Loucy (cell line): ENCODE measurements around the gene STARD13.

ENCODE experiments used
- H2AFZ ChIP-seq: fragments of 200-600 bp; sonication (generic); 2 replicates; pipeline ENCODE4 v1.6.0; 2016; ENCODE audit warnings: antibody characterized with exemption, mild to moderate bottlenecking, low read length, moderate library complexity
- H3F3A ChIP-seq: fragments of 200-600 bp; 2 replicates; pipeline ENCODE4 v1.6.0; 2016; ENCODE audit warnings: antibody characterized with exemption, low read depth, mild to moderate bottlenecking
- H3K27me3 ChIP-seq: fragments of 200-600 bp; sonication (generic); 2 replicates; pipeline ENCODE4 v1.6.1; 2014; ENCODE audit warnings: low read length, mild to moderate bottlenecking; ENCODE audit not compliant: insufficient read depth, poor library complexity, severe bottlenecking
- H3K36me3 ChIP-seq: fragments of 200-600 bp; sonication (generic); 2 replicates; pipeline ENCODE4 v1.6.1; 2016; ENCODE audit warnings: low read length; ENCODE audit not compliant: insufficient read depth
- H3K4me1 ChIP-seq: fragments of 200-600 bp; sonication (generic); 2 replicates; pipeline ENCODE4 v1.5.1; 2014; ENCODE audit warnings: low read length, mild to moderate bottlenecking; ENCODE audit not compliant: insufficient read depth, poor library complexity, severe bottlenecking
- H3K4me2 ChIP-seq: fragments of 200-600 bp; sonication (generic); 2 replicates; pipeline ENCODE4 v1.6.0; 2014; ENCODE audit warnings: antibody characterized with exemption, low read length, low read depth, mild to moderate bottlenecking; ENCODE audit not compliant: poor library complexity, severe bottlenecking
- H3K4me3 ChIP-seq: fragments of 200-600 bp; sonication (generic); 2 replicates; pipeline ENCODE4 v1.5.1; 2014; ENCODE audit warnings: low read length, mild to moderate bottlenecking, mixed read lengths; ENCODE audit not compliant: poor library complexity, severe bottlenecking
- H3K79me2 ChIP-seq: fragments of 200-600 bp; sonication (generic); 2 replicates; pipeline ENCODE4 v1.6.1; 2014; ENCODE audit warnings: low read length; ENCODE audit not compliant: insufficient read depth
- H3K9ac ChIP-seq: fragments of 200-600 bp; sonication (generic); 2 replicates; pipeline ENCODE4 v1.6.0; 2014; ENCODE audit warnings: mild to moderate bottlenecking, low read depth, low read length, moderate library complexity; ENCODE audit not compliant: poor library complexity, severe bottlenecking
- H3K9me2 ChIP-seq: fragments of 200-600 bp; sonication (generic); replicated peaks from 2 replicates; pipeline ENCODE4 v1.6.1; 2016; ENCODE audit warnings: low read depth, low read length, mixed read lengths
- H3K9me3 ChIP-seq: fragments of 200-600 bp; sonication (generic); 2 replicates; pipeline ENCODE4 v1.6.1; 2014; ENCODE audit warnings: mild to moderate bottlenecking, antibody characterized with exemption, low read length, low read depth; ENCODE audit not compliant: insufficient read depth
- H4K20me1 ChIP-seq: fragments of 200-600 bp; sonication (generic); 2 replicates; pipeline ENCODE4 v1.6.0; 2014; ENCODE audit warnings: antibody characterized with exemption, low read length, mild to moderate bottlenecking; ENCODE audit not compliant: insufficient read depth, poor library complexity, severe bottlenecking
- CTCF ChIP-seq: fragments of 200-600 bp; sonication (generic); conservative IDR thresholded peaks from 2 replicates; pipeline ENCODE4 v1.5.1; 2014; ENCODE audit warnings: mild to moderate bottlenecking, antibody characterized with exemption, low read length
- EZH2phosphoT487 ChIP-seq: fragments of 200-600 bp; IDR thresholded peaks from 2 replicates; pipeline ENCODE4 v1.6.1; 2018; ENCODE audit warnings: antibody characterized with exemption, mild to moderate bottlenecking, moderate library complexity, borderline replicate concordance

STARD13 gene

GRCh38 chr13:33138441-33138840, 147.1 kb downstream of the STARD13 start:
- H3K4me2 ChIP-seq: no peak overlapping the region
- H3F3A ChIP-seq: no peaks in the 10 kb centered on the region
- no peak for TF ChIP-seq CTCF
- no peak for TF ChIP-seq EZH2phosphoT487
- H3K4me1 ChIP-seq: no peaks in the 10 kb centered on the region
- H3K9me2 ChIP-seq: no peaks in the 10 kb centered on the region
- no peak overlapping the region for H3K9ac ChIP-seq
- no peaks in the 10 kb centered on the region; the same call in 1 of the 2 replicates for H3K9me3 ChIP-seq
- H3K79me2 ChIP-seq: no peaks in the 10 kb centered on the region
- no peaks in the 10 kb centered on the region for H4K20me1 ChIP-seq
- no peak overlapping the region for H3K4me3 ChIP-seq
- no peaks in the 10 kb centered on the region for H3K27me3 ChIP-seq
- no peak overlapping the region for H2AFZ ChIP-seq
- H3K36me3 ChIP-seq: no peaks in the 10 kb centered on the region

- Histone ChIP-seq H4K20me1 (no peaks in the 10 kb centered on the region), H3K27me3 (no peaks in the 10 kb centered on the region), H3K9me3 (no peaks in the 10 kb centered on the region; the same call in 1 of the 2 replicates), H3K4me2 (no peak overlapping the region), H3K9me2 (no peaks in the 10 kb centered on the region), H3K36me3 (no peaks in the 10 kb centered on the region), H3K79me2 (no peaks in the 10 kb centered on the region), H2AFZ (no peak overlapping the region), H3F3A (no peaks in the 10 kb centered on the region), H3K4me3 (no peak overlapping the region), H3K9ac (no peak overlapping the region), H3K4me1 (no peaks in the 10 kb centered on the region)
- TF ChIP-seq CTCF (no peak), EZH2phosphoT487 (no peak)
Measured at GRCh38 chr13:33137721-33138120, 147.8 kb downstream of the STARD13 start.

GRCh38 chr13:33135097-33135496, 150.5 kb downstream of the STARD13 start:
- Histone ChIP-seq H3K4me3 (no peak overlapping the region), H3K4me1 (no peaks in the 10 kb centered on the region), H3F3A (no peaks in the 10 kb centered on the region), H4K20me1 (no peaks in the 10 kb centered on the region), H3K9me2 (no peaks in the 10 kb centered on the region), H3K27me3 (no peaks in the 10 kb centered on the region), H3K4me2 (no peak overlapping the region), H3K9ac (no peak overlapping the region), H3K79me2 (no peaks in the 10 kb centered on the region), H2AFZ (no peak overlapping the region), H3K9me3 (no peaks in the 10 kb centered on the region; the same call in 1 of the 2 replicates), H3K36me3 (no peaks in the 10 kb centered on the region)
- TF ChIP-seq EZH2phosphoT487 (no peak), CTCF (no peak)
